ENCODE results near the gene FBXL4.

The FBXL4 gene

GRCh38 chr6:98832284-98833056, 115.3 kb downstream of the FBXL4 start:
- no peak overlapping the region for H2AFZ ChIP-seq (ENCODE audit: low read length, unreplicated experiment)
- H3K36me3 ChIP-seq (ENCODE audit: insufficient read depth, low read length) = no peaks in the 10 kb centered on the region

GRCh38 chr6:98831959-98832283, 115.8 kb downstream of the FBXL4 start:
- no peak overlapping the region for H3K27ac ChIP-seq (ENCODE audit: low read depth, low read length)

More at GRCh38 chr6:98832284-98833056, 115.3 kb downstream of the FBXL4 start:
- Histone ChIP-seq H3K27ac (ENCODE audit: low read depth, low read length) (no peak overlapping the region), H3K4me3 (ENCODE audit: low read depth, low read length) (peak overlapping the region; percentile 66), H3K4me1 (ENCODE audit: control insufficient read depth, insufficient read depth, low read length, unreplicated experiment) (no peaks in the 10 kb centered on the region), H3K27me3 (ENCODE audit: insufficient read depth, low read length) (peaks cover 97% of the 10 kb centered on the region), H3K79me2 (ENCODE audit: control insufficient read depth, insufficient read depth, low read length, unreplicated experiment) (no peaks in the 10 kb centered on the region)

GRCh38 chr6:98831057-98831958, 116.4 kb downstream of the FBXL4 start:
- Histone ChIP-seq H2AFZ (ENCODE audit: low read length, unreplicated experiment) (no peak overlapping the region), H3K36me3 (ENCODE audit: insufficient read depth, low read length) (no peaks in the 10 kb centered on the region), H3K27me3 (ENCODE audit: insufficient read depth, low read length) (peaks cover 97% of the 10 kb centered on the region), H3K79me2 (ENCODE audit: control insufficient read depth, insufficient read depth, low read length, unreplicated experiment) (no peaks in the 10 kb centered on the region), H3K4me1 (ENCODE audit: control insufficient read depth, insufficient read depth, low read length, unreplicated experiment) (no peaks in the 10 kb centered on the region), H3K4me3 (ENCODE audit: low read depth, low read length) (no peak overlapping the region), H3K27ac (ENCODE audit: low read depth, low read length) (no peak overlapping the region)

More at GRCh38 chr6:98831959-98832283, 115.8 kb downstream of the FBXL4 start:
- Histone ChIP-seq H3K79me2 (ENCODE audit: control insufficient read depth, insufficient read depth, low read length, unreplicated experiment) (no peaks in the 10 kb centered on the region), H2AFZ (ENCODE audit: low read length, unreplicated experiment) (no peak overlapping the region), H3K27me3 (ENCODE audit: insufficient read depth, low read length) (peaks cover 97% of the 10 kb centered on the region), H3K4me1 (ENCODE audit: control insufficient read depth, insufficient read depth, low read length, unreplicated experiment) (no peaks in the 10 kb centered on the region), H3K4me3 (ENCODE audit: low read depth, low read length) (peak overlapping the region; percentile 66; the same call in 1 of the 2 replicates), H3K36me3 (ENCODE audit: insufficient read depth, low read length) (no peaks in the 10 kb centered on the region)

- Histone ChIP-seq H2AFZ (ENCODE audit: low read length, unreplicated experiment) (no peak overlapping the region), H3K36me3 (ENCODE audit: insufficient read depth, low read length) (no peaks in the 10 kb centered on the region), H3K79me2 (ENCODE audit: control insufficient read depth, insufficient read depth, low read length, unreplicated experiment) (no peaks in the 10 kb centered on the region), H3K27ac (ENCODE audit: low read depth, low read length) (no peak overlapping the region), H3K27me3 (ENCODE audit: insufficient read depth, low read length) (peaks cover 97% of the 10 kb centered on the region), H3K4me3 (ENCODE audit: low read depth, low read length) (no peak overlapping the region), H3K4me1 (ENCODE audit: control insufficient read depth, insufficient read depth, low read length, unreplicated experiment) (no peaks in the 10 kb centered on the region)
Observed at GRCh38 chr6:98830146-98830545, 117.6 kb downstream of the FBXL4 start.

GRCh38 chr6:98828941-98829411, 118.8 kb downstream of the FBXL4 start:
- no peak overlapping the region for H3K4me3 ChIP-seq (ENCODE audit: low read depth, low read length)
- H3K36me3 ChIP-seq (ENCODE audit: insufficient read depth, low read length) = no peaks in the 10 kb centered on the region
- no peaks in the 10 kb centered on the region for H3K4me1 ChIP-seq (ENCODE audit: control insufficient read depth, insufficient read depth, low read length, unreplicated experiment)
- H3K79me2 ChIP-seq (ENCODE audit: control insufficient read depth, insufficient read depth, low read length, unreplicated experiment) = no peaks in the 10 kb centered on the region
- H2AFZ ChIP-seq (ENCODE audit: low read length, unreplicated experiment) = no peak overlapping the region
- peaks cover 98% of the 10 kb centered on the region for H3K27me3 ChIP-seq (ENCODE audit: insufficient read depth, low read length)
- H3K27ac ChIP-seq (ENCODE audit: low read depth, low read length) = no peak overlapping the region

- Histone ChIP-seq H3K4me1 (ENCODE audit: control insufficient read depth, insufficient read depth, low read length, unreplicated experiment) (no peaks in the 10 kb centered on the region), H3K27ac (ENCODE audit: low read depth, low read length) (no peak overlapping the region), H3K4me3 (ENCODE audit: low read depth, low read length) (no peak overlapping the region), H3K79me2 (ENCODE audit: control insufficient read depth, insufficient read depth, low read length, unreplicated experiment) (no peaks in the 10 kb centered on the region), H3K27me3 (ENCODE audit: insufficient read depth, low read length) (peaks cover 98% of the 10 kb centered on the region), H2AFZ (ENCODE audit: low read length, unreplicated experiment) (no peak overlapping the region), H3K36me3 (ENCODE audit: insufficient read depth, low read length) (no peaks in the 10 kb centered on the region)
Observed at GRCh38 chr6:98828211-98828788, 119.4 kb downstream of the FBXL4 start.

GRCh38 chr6:98827295-98828159, 120.2 kb downstream of the FBXL4 start:
- Histone ChIP-seq H3K27me3 (ENCODE audit: insufficient read depth, low read length) (peaks cover 97% of the 10 kb centered on the region), H3K4me3 (ENCODE audit: low read depth, low read length) (no peak overlapping the region), H3K4me1 (ENCODE audit: control insufficient read depth, insufficient read depth, low read length, unreplicated experiment) (no peaks in the 10 kb centered on the region), H3K79me2 (ENCODE audit: control insufficient read depth, insufficient read depth, low read length, unreplicated experiment) (no peaks in the 10 kb centered on the region), H3K36me3 (ENCODE audit: insufficient read depth, low read length) (no peaks in the 10 kb centered on the region), H2AFZ (ENCODE audit: low read length, unreplicated experiment) (no peak overlapping the region), H3K27ac (ENCODE audit: low read depth, low read length) (no peak overlapping the region)

GRCh38 chr6:98825600-98826230, 122.0 kb downstream of the FBXL4 start:
- no peak overlapping the region for H3K27ac ChIP-seq (ENCODE audit: low read depth, low read length)
- H3K79me2 ChIP-seq (ENCODE audit: control insufficient read depth, insufficient read depth, low read length, unreplicated experiment) = no peaks in the 10 kb centered on the region
- H3K27me3 ChIP-seq (ENCODE audit: insufficient read depth, low read length) = peaks cover 94% of the 10 kb centered on the region
- no peaks in the 10 kb centered on the region for H3K4me1 ChIP-seq (ENCODE audit: control insufficient read depth, insufficient read depth, low read length, unreplicated experiment)
- H3K4me3 ChIP-seq (ENCODE audit: low read depth, low read length) = no peak overlapping the region
- H2AFZ ChIP-seq (ENCODE audit: low read length, unreplicated experiment) = no peak overlapping the region
- H3K36me3 ChIP-seq (ENCODE audit: insufficient read depth, low read length) = no peaks in the 10 kb centered on the region

- H3K4me3 ChIP-seq (ENCODE audit: low read depth, low read length) = no peak overlapping the region
- H3K27ac ChIP-seq (ENCODE audit: low read depth, low read length) = no peak overlapping the region
- no peaks in the 10 kb centered on the region for H3K4me1 ChIP-seq (ENCODE audit: control insufficient read depth, insufficient read depth, low read length, unreplicated experiment)
- H3K27me3 ChIP-seq (ENCODE audit: insufficient read depth, low read length) = peaks cover 94% of the 10 kb centered on the region
- H3K36me3 ChIP-seq (ENCODE audit: insufficient read depth, low read length) = no peaks in the 10 kb centered on the region
- H2AFZ ChIP-seq (ENCODE audit: low read length, unreplicated experiment) = no peak overlapping the region
- H3K79me2 ChIP-seq (ENCODE audit: control insufficient read depth, insufficient read depth, low read length, unreplicated experiment) = no peaks in the 10 kb centered on the region
Observed at GRCh38 chr6:98824902-98825599, 122.7 kb downstream of the FBXL4 start.
